Measurements from ENCODE around the gene KLF2. TPM values are rescaled to one million over a fixed set of nuclear protein-coding genes. Genes with fewer than 3 reads are reported as not detected.

KLF2 gene
- total and polyA plus RNA-seq, 10 of the 15 experiments (the other 5 are each of a cell fraction or from before 2014, with no cell fraction given) = 0.16 to 13.7 (median 1.0) TPM

- TF ChIP-seq PRDM15 (CRISPR knock-in tag; IDR thresholded peaks at IDR 0.05) (no peak), RUNX3 (IDR thresholded peaks at IDR 0.05; ENCODE audit: low read length) (peak; percentile 53; the same call in 1 of the 2 replicates), ETV6 (conservative IDR thresholded peaks at IDR 0.05 in 1 of 2, IDR thresholded peaks at IDR 0.05 in 1 of 2; ENCODE audit: borderline replicate concordance in 1 of 2, low read depth in 1 of 2) (0 out of 4 replicates have a peak, but pooled peaks of 1 of the 2 experiments have one; percentile 16), ASH2L (IDR thresholded peaks at IDR 0.05; ENCODE audit: borderline replicate concordance, low read depth) (no peak), IKZF2 (IDR thresholded peaks at IDR 0.05) (0 out of 4 replicates have a peak, but pooled peaks have one; percentile 8 to 12), NFIC (IDR thresholded peaks at IDR 0.05; ENCODE audit: low read depth, low read length) (0 out of 2 replicates have a peak, but pooled peaks have one; percentile 1)
Observed at GRCh38 chr19:16283210-16284061, 41.2 kb upstream of the KLF2 start (continued).
